GM19372 (cell line): ENCODE data around the gene ALDH1B1.
A peak's percentile ranks its signal among the peaks of the same experiment; 100 is the strongest.

Experiments
- ATAC-seq: cut with Tn5 transposase; IDR thresholded peaks from one replicate; pipeline ENCODE4 v1.9.1; 2021; ENCODE audit warnings: mild to moderate bottlenecking, low read depth, moderate library complexity; ENCODE audit not compliant: unreplicated experiment

Gene ALDH1B1

DNA sequence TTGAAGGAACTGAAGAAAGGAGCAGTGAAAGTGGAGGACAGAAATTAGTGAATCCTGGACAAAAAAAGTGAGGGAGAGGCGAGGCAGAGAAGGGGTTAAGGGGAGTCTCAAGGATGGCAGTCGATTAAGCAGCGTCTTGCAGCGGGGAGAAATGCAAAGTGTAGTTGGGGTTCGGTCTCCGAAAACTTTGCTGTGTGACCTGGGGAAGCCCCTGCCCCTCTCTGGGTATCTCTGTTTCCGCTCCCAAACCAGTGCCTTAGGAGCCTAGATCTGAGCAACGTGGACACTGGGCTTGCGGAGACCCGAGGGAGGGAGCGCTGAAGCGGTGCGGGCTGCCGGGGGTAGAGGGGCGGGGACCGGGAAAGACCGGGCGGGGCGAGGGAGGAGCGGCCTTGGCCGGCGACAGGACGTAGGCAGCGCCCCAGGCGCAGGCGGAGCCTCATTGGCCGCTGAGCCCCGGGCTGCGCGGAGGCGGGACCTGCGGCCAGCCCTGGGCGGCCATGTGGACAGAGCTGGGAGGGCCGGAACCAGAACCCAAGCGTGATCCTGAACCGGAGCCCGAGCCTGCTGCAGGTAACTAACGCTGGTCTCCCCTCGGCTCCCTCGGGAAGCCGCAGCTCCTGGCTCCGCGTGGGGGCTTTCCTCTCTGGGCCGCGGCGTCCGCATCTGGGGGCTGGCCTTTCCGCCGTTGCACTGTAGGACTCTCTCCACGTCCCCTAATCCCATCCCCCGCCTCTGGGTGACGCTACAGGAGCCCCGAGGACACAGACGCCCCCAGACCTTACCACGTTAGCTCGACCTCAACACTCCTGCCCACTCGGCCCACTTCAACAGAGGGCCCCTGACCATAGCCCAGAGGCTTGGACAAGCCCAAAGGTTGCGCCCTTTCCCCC lies at the start of gene ALDH1B1:
Gene ALDH1B1, plus strand, starts transcription at position 468 of the 893 bp plus-strand sequence. CDS start 3,047 bp downstream, outside the sequence.
- peak; percentile 99 for ATAC-seq

DNA sequence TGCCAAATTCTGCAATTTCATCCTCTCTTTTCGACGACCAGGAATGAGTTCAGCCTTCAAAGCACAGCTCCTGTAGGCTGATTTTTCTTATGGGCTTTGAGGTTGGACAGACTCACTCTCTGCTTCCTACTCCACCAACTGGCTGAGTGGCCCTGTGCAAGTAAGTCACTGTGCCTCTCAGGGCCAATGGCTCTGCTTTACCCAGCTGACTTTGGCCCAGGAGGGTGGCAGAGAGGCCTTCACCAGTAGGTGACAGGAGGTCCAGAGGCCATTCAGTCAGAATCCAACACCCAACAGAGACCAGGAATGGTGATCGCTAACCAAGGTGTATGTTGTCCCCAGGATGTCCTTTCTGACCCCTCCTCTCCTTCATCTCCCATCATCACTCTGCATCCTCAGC lies 49.5 kb upstream of the ALDH1B1 start:
- ATAC-seq = no peak

DNA sequence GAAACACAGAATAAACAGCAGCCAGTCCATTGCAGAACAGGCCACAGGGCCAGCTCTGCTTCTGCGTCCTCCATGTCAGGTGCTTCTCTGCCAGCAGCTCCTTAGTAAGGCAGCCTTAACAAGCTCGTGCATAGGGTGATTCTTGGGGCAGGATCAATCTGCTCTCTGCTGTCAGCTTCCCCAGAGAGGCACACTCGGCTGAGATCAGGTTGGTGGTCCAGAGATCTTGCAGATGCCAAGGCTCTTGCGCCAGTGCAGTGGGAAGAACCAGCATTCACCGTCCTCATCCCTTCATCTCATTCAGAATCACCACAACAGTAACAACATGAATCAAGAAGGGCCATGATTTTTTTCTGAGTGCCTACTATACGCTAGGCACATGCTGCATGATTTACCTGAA lies 49.0 kb upstream of the ALDH1B1 start:
- no peak for ATAC-seq

DNA sequence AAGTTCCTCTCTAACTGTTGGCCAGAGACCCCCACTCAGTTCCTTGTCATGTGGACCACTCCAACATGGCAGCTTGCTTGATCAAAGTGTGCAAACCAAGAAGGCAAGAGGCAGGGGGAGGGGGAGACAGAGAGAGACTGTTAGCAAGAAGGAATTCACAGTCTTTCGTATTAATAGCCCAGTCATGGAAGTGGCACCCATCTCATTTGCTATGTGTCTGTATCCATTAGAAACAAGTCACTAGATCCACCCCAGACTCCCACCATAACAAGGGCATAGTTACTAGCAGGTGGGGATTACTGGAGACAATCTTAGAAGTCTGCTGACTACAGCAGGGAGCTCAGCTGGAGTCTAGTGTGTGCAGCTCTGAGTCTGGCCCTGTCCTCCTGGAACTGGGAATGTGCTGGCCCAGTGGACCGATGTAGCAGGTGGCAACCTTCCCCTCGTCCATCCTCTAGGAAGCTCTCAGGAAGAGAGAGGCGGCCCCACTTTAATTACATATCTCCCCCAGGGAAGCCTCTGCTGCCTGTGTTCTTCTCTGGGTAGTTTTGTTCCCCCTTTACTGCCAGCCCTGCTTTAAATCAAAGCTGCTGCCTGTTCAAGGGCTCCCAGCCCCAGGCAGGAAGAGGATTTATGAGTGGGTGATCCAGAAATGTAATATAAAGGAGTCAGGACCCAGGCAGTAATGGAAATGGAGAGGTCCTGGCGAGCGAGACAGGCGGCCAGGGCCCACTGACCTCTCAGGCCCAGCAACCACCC lies 47.8 kb upstream of the ALDH1B1 start:
- no peak for ATAC-seq

DNA sequence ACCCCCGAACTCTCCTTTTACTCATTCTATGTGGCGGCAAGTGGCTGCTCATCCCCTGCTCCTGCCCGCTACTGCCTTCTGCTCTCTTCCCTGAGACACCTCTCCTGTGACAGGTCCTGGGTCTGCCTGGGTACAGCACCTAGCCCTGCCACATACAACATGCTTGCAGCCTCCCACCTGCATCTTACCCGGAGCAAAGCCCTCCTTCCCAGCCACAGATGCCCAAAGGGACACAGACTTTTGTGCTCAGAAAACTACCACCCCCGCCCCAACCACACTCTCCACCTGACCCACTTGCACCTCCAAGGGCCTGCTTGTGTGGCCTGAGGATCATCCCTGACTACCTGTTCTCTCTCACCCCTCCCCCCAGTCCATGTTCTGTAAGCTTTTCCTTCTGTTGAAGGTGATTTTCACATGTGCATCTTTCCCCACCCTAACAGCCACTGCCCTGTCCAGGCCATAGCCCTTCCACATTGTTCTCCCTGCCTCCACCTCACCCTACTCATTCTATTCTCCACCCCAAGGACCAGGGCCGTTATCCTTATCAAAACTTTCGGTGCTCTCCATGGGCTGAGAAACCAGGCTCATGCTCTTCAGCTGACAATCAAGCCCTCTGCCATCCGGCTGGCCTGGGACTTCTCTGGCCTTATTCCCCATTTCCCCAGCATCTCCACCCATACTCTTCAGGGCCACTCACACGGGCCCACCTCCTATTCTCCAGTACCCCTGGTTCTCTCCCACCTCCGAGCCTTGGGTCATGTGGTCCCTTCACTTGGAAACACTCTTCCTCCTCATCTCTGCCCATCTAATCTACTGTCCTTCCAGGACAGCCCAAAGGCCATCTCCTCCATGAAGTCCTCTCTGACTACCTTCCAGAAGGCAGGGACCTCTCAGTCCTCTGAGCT lies 46.4 kb upstream of the ALDH1B1 start:
- ATAC-seq = no peak

DNA sequence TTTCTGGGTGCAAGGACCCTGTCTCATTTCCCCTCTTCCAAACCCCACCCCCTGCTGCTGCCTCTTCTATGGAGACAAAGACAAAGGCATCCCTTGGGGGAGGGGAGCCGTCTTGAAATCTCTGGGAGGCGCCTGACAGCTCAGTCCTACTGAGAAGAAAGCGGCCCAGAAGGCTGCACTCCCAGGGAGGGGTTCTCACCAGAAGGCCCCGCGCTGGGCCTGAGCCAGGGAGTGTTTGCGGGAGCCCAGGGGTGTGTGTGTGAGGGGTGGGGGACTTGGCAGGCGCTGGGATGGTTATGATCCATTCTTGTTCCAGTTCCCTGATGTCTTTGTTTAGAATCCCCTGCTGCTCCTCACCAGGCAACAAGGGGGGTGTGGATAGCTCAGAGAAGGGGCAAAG lies 45.7 kb upstream of the ALDH1B1 start:
- no peak for ATAC-seq

DNA sequence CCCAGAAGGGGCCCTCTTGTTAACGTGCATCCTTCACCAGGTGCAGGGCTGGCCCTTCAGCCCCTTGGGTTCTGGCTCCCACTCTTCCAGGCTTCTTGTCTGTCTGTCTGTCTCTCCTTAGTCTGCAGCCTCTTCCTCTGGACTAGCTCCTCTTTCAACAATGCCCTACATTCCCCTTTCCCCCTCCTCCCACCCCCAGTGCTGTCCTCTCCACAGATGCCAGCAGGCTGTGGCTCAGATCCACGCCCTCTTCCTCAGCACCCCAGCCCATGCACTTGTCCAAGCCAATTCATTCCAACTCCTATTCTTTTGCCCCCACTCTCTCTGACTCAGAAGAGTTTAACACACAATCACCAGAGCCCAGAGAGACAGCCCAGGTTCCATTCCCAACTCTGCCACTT lies 45.2 kb upstream of the ALDH1B1 start:
- no peak for ATAC-seq

DNA sequence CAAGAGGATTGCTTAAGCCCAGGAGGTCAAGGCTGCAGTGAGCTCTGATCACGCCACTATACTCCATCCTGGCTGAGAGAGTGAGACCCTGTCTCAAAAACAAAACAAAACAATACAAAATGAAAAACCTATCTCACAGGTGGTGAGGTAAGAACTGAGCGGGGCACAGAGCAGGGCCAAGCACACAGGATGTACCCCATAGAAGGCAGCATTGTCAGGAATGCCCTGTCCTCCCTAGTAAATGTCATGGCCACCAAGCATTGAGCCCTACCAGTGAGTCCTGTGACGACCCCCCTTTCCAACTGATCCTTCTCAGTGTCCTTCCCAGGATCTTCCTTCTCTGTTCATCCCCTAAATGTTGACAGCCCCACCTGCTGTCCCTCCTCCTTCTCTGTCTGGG lies 44.6 kb upstream of the ALDH1B1 start:
- no peak for ATAC-seq

DNA sequence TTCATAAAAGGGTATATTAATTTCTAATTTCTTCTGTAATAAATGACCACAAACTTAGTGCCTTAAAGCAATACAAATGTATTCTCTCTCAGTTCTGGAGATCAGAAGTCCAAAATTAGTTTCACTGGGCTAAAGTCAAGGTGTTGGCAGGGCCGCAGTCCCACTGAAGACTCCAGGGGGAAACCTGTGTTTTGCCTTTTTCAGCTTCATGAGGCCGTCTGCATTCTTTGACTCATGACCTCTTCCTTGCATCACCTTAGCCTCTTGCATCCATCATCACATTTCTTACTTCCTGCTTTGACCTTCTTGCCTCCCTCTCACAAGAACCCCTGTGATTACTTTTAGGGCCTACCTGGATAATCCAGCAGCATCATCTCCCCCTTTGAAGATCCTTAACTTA lies 42.0 kb upstream of the ALDH1B1 start:
- ATAC-seq = no peak

DNA sequence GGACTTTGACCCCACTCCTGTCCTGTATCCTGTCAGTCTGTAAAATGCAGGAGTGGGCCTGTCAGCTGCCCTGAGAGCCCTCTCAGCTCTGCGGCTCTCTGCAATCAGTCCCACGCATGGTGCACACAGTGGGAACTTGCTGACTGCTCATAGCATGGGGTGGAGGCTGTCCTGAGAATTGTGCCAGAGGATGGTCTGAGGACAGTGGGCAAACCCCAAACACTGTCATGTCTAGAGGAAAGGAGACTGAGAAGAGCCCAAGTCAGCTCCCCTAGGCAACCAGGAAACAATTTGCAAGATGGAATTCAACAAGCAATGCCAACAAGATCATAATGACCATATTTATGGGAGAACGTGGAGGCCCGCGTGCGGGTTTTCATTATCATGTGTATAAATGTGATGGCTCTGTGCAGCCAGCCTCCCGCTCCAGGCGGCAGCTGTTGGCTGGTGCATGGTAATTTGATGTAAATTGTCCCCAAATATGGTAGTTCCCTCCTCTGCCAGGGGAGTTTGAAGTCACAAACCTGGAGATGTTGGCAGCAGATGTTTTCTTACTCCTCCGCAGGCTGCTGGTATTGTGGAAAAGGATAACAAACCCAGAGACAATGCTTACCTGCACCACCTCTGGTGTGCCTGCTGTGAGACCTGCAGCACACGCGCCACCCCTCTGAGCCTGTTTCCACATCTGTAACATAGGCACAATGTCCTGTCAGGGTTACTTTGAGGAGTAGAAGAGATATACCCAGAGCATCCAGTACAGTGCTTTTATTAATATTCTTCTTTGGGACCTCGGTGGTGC lies 39.8 kb upstream of the ALDH1B1 start:
- no peak for ATAC-seq

DNA sequence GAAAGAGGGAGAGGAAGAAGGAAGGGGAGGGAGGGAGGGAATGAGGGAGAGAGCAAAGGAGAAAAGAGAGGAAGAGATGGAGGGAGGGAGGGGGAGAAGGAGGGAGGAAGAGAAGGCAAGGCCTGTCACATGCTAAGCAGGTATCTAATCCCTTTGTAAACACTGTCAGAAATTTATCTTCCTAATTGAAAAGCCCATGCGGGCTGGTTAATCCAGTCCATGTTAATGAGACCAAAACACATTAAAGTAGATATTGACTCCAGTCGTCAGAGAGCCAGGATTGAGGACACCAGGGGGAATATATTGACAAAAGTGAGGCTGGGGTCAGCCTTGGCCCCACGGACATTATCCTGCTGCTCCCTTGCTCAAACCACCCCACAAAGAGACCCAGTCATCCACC lies 37.4 kb upstream of the ALDH1B1 start:
- no peak for ATAC-seq

DNA sequence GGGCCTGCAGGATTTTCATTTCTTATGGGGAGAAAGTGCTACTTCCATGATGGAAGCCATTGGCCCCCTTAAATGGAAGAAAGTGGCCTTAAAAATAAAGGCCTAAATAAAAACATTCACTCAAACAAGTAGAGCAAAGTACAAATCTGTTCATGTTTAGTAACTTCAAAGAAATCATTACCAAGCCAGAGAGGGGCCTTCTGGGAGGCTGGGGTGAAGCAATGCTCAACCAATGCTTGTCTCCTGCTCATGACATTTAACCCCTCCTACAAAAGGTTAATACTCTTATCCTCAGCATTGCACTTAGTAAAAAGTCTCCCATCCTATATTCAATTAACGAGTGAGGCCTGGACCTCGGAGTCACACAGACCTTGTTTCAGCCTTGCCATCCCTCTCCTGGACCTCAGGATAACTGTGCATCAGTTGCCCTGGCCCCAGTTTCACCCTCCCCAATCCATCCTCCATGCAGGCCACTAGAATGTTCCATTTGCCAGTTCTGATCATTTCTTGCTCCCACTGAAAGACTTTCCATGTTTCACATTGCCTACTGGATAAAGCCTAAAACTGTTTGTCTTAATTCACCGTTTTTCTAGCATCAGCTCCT lies 36.9 kb upstream of the ALDH1B1 start:
- ATAC-seq = no peak

DNA sequence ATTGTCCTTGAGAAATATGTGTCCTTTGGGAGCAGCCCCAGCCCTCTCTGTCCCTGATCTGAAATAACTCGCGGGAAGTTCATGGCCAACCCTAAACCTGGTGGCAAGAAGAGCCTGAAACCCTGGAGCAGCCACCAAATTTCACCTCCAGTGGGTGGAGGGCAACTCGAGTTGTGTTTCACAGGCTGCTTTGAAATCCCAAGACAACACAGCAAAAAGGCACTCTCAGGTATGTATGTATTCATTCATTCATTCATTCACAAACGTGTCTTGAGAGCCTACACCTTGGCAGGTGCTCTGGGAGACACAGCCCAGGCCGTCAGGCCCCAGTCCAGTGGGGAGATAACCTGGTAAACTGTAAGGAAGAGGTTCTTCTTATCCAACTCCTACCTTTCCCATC lies 35.7 kb upstream of the ALDH1B1 start:
- no peak for ATAC-seq

DNA sequence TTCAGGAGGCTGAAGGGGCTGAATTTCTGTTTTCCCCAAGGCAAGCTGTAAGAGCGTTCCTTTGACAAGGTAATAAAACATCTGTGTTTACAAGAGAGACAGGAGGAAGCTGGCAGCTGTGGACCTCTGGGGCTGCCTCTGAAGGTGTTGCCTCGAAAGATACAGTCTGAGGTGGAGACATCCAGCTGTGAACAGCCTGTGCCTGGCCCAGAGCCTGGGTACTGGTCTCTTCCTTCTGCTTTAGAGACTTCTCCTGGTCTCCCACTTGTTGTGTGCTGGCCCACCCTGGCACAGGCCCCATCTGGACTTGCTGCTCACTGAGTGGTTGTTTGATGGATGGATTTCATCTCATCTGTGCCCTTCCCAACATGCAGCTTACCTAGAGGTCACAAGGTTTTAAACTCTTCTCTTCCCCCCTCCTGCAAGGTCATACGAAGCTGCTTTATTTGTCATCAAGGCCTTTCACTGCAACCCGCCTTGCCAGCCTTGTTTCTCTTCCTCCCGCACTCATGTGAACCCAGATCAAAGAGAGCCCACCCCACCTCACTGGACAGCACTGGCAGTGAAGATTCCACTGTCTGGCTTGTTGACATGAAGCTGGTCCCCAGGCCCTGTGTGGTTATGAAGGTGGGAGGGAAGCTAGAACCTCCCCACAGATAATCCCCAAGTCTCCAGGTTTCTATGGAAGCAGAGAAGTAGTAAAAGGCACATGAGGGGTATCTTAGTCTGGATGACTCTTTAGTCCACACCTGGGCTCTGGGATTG lies 35.0 kb upstream of the ALDH1B1 start:
- ATAC-seq = no peak

DNA sequence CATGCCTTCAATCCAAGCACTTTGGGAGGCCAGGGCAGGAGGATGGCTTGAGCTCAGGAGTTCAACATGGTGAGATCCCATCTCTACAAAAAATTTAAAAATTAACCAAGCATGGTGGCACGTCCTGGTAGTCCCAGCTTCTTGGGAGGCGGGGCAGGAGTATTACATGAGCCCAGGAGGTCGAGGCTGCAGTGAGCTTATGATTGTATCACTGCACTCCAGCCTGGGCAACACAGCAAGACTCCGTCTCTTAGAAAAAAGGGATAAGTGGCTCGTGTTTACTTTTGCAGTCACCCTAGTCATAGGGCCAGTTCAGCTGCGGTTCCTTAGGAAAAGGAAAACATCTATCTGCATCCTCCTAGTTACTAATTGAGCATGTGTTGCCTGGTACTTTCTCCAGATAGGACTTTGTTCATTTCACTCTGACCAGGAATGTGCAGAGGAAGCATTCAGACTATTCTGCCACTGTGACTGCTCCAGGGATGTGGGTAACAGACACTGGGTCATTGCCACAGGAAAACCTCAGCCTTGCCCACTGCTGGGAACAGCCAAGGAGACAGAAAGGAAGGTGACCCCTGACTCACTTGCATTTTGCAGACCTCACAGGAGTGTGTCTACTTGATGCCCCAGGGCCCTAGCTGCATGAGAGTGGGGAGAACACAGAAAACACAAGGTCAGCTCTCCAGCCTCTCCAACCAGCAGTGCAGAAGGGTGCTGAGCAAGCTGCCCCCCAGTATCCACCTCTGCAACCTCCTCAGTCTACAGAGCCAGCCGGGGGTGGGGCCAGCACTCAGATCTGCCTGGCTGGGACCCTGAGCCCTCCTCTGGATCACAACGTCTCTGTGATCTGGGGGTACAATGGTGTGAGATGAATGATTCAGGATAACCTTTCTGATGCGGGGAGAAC lies 33.9 kb upstream of the ALDH1B1 start:
- no peak for ATAC-seq

DNA sequence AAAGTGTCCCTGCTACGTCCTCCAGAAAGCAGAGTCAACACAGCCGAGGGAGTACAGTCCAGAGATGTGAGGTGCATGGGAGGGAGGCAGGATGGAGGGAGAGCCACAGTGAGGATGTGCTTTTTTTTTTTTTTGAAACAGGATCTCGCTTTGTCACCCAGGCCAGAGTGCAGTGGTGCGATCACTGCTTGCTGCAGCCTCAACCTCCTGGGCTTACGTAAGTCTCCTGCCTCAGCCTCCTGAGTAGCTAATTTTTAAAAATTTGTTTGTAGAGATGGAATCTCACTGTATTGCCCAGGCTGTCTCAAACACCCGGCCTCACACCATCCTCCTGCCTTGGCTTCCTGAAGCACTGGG lies 33.2 kb upstream of the ALDH1B1 start:
- no peak for ATAC-seq

DNA sequence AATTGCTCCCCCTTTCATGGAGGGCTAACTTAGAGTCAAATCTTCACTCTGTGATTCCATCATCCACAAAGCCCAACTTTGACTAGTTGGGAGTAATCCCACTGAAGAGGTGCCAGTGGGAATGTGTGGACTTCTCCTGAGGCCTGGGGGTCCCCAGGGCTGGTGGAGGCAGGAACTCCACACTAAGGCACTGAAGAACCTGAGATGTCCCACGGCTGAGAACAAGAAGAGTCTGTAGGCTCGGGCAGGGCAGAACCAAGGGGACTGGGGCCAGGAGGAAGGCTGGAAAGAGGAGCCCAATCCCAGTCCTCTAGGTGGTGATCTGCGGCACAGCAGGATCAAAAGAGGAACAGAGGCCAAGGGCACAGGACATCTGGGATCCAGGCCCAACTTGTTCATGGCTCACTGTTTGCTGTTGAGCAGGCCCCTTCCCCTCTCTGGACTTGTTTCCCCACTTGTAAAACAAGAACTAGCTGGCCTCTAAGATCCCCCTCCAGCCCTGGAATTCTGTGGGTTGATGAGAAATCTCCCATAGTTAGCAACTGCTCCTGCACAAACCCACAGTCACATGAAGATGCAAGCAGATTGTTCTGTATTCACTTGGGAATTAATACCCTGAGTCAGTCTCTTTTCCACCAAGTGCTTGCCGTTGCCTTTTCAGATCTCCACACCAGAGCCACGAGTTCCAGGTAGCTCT lies 32.7 kb upstream of the ALDH1B1 start:
- ATAC-seq = no peak
